ENCODE measurements around the gene ROBO1. TPM values are rescaled to one million over a fixed set of nuclear protein-coding genes. Genes with fewer than 3 reads are reported as not detected.
A peak's percentile ranks its signal among the peaks of the same experiment; 100 is the strongest.

ROBO1 gene
- total RNA-seq, 1 donor from 2014 or later: 71.7 TPM

DNA sequence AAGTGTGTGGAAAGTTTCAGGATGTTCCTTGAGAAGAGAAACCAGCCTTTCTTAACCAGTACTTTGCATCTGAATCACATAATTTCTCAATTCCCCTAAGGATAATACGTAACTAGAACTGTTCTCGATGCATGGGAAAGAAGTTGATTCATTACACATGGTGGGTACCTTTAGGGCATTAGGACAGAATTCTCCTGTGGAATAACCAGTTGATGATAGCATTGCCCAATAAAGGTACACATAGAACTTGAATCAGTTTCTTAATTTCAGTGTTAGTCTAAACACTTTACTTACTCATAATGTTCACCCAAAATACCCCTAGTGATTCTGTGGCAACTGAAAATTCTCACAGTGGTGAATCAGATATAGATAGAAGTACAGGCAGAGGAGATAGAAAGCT lies 1030.9 kb downstream of the ROBO1 start:
- peaks cover 9% of the 10 kb centered on the region for H3K4me1 Mint-ChIP-seq (ENCODE audit: low read depth, unreplicated experiment)
- H3K36me3 Mint-ChIP-seq (ENCODE audit: low read depth, unreplicated experiment): no peaks in the 10 kb centered on the region
- Histone ChIP-seq H3K9me3 (ENCODE audit: insufficient read depth, low read depth, low read length) (no peaks in the 10 kb centered on the region), H3K4me3 (ENCODE audit: insufficient read depth, low read depth, low read length) (no peak overlapping the region), H3K27ac (ENCODE audit: low read depth, low read length) (no peak overlapping the region), H3K4me1 (ENCODE audit: insufficient read depth, low read length) (peaks cover 5% of the 10 kb centered on the region), H3K4me2 (ENCODE audit: low read length) (no peak overlapping the region), H3K36me3 (ENCODE audit: insufficient read depth, low read length) (no peaks in the 10 kb centered on the region), H3K79me2 (ENCODE audit: insufficient read depth, low read length) (no peaks in the 10 kb centered on the region), H3K9ac (ENCODE audit: low read length) (no peak overlapping the region), H3K27me3 (ENCODE audit: insufficient read depth, low read length) (no peaks in the 10 kb centered on the region), H2AFZ (ENCODE audit: low read depth, low read length) (no peak overlapping the region), H4K20me1 (ENCODE audit: insufficient read depth, low read length) (no peaks in the 10 kb centered on the region)
- no peak for TF ChIP-seq EZH2 (IDR thresholded peaks at IDR 0.05; ENCODE audit: insufficient read depth, low read length)
- DNase-seq (ENCODE audit: low read depth) (no peak), FAIRE-seq (no peak)
- no peaks in the 10 kb centered on the region for H3K27me3 Mint-ChIP-seq (ENCODE audit: low read depth, unreplicated experiment)
- H3K27ac Mint-ChIP-seq (ENCODE audit: unreplicated experiment): no peak overlapping the region
- no peak overlapping the region for H3K4me3 Mint-ChIP-seq (ENCODE audit: unreplicated experiment)
- H3K9me3 Mint-ChIP-seq (ENCODE audit: unreplicated experiment): peaks cover 2% of the 10 kb centered on the region

DNA sequence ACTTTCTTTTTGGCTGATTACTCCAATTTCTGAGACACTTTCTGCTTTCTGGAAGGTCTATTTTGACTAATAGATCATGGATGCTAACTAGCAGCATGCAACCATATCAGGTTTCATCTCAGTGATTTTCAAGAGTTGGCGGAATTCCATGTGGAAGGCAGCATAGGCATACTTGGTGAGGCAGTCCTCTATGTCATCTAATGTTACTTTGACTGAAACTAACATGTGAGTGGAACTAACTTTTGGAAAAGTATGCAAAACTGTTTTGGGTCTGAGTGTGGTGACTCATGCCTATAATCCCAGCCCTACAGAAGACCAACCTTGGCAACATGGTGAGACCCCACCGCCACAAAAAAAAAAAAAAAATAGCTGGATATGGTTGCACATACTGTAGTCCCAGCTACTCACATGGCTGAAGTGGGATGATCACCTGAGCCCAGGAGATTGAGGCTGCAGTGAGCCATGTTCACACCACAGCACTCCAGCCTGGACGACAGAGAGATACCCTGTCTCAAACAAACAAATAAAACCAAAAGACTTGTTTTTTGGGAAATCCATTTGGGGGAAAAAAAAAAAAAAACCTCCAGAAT lies 1033.7 kb downstream of the ROBO1 start:
- Histone ChIP-seq H3K4me2 (ENCODE audit: low read length) (no peak overlapping the region), H3K9me3 (ENCODE audit: insufficient read depth, low read depth, low read length) (no peaks in the 10 kb centered on the region), H4K20me1 (ENCODE audit: insufficient read depth, low read length) (no peaks in the 10 kb centered on the region), H3K4me3 (ENCODE audit: insufficient read depth, low read depth, low read length) (no peak overlapping the region), H3K27ac (ENCODE audit: low read depth, low read length) (no peak overlapping the region), H3K27me3 (ENCODE audit: insufficient read depth, low read length) (no peaks in the 10 kb centered on the region), H3K36me3 (ENCODE audit: insufficient read depth, low read length) (no peaks in the 10 kb centered on the region), H3K79me2 (ENCODE audit: insufficient read depth, low read length) (no peaks in the 10 kb centered on the region), H3K4me1 (ENCODE audit: insufficient read depth, low read length) (peaks cover 5% of the 10 kb centered on the region), H3K9ac (ENCODE audit: low read length) (no peak overlapping the region), H2AFZ (ENCODE audit: low read depth, low read length) (no peak overlapping the region)
- FAIRE-seq (no peak), DNase-seq (ENCODE audit: low read depth) (peak; percentile 67)
- Mint-ChIP-seq H3K9me3 (ENCODE audit: unreplicated experiment) (peaks cover 2% of the 10 kb centered on the region), H3K36me3 (ENCODE audit: low read depth, unreplicated experiment) (no peaks in the 10 kb centered on the region), H3K4me3 (ENCODE audit: unreplicated experiment) (no peak overlapping the region), H3K27me3 (ENCODE audit: low read depth, unreplicated experiment) (no peaks in the 10 kb centered on the region), H3K4me1 (ENCODE audit: low read depth, unreplicated experiment) (peaks cover 12% of the 10 kb centered on the region), H3K27ac (ENCODE audit: unreplicated experiment) (no peak overlapping the region)
- no peak for TF ChIP-seq EZH2 (IDR thresholded peaks at IDR 0.05; ENCODE audit: insufficient read depth, low read length)
- TF ChIP-seq, protein P1, sequence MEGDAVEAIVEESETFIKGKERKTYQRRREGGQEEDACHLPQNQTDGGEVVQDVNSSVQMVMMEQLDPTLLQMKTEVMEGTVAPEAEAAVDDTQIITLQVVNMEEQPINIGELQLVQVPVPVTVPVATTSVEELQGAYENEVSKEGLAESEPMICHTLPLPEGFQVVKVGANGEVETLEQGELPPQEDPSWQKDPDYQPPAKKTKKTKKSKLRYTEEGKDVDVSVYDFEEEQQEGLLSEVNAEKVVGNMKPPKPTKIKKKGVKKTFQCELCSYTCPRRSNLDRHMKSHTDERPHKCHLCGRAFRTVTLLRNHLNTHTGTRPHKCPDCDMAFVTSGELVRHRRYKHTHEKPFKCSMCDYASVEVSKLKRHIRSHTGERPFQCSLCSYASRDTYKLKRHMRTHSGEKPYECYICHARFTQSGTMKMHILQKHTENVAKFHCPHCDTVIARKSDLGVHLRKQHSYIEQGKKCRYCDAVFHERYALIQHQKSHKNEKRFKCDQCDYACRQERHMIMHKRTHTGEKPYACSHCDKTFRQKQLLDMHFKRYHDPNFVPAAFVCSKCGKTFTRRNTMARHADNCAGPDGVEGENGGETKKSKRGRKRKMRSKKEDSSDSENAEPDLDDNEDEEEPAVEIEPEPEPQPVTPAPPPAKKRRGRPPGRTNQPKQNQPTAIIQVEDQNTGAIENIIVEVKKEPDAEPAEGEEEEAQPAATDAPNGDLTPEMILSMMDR (IDR thresholded peaks at IDR 0.05; ENCODE audit: insufficient read depth, low read depth, low read length): no peak

DNA sequence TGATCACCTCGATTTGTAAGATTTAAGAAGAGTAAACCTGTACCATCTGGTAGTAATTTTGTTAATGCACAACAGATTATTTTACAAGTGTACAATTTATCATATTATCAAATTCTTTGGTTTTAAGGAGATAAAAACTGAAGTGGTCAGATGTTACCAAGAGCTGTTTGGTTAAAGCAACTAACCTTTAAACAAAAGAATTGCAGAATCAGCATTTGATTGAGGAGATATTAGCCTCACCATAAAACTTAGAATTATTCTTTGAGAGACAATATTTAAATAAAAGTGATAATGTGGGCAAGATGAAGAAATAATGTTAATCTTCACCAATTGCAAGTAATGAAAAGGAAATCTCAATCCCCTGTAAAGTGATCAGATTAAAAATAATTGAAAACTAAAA lies 1034.9 kb downstream of the ROBO1 start:
- no peaks in the 10 kb centered on the region for H3K27me3 ChIP-seq (ENCODE audit: insufficient read depth, low read length)
- no peak overlapping the region for H3K4me2 ChIP-seq (ENCODE audit: low read length)
- H2AFZ ChIP-seq (ENCODE audit: low read depth, low read length): no peak overlapping the region
- Mint-ChIP-seq H3K36me3 (ENCODE audit: low read depth, unreplicated experiment) (no peaks in the 10 kb centered on the region), H3K4me1 (ENCODE audit: low read depth, unreplicated experiment) (peaks cover 16% of the 10 kb centered on the region), H3K27me3 (ENCODE audit: low read depth, unreplicated experiment) (no peaks in the 10 kb centered on the region), H3K4me3 (ENCODE audit: unreplicated experiment) (no peak overlapping the region), H3K27ac (ENCODE audit: unreplicated experiment) (no peak overlapping the region), H3K9me3 (ENCODE audit: unreplicated experiment) (peaks cover under 1% of the 10 kb centered on the region)
- no peak overlapping the region for H3K9ac ChIP-seq (ENCODE audit: low read length)
- H3K36me3 ChIP-seq (ENCODE audit: insufficient read depth, low read length): no peaks in the 10 kb centered on the region
- no peaks in the 10 kb centered on the region for H4K20me1 ChIP-seq (ENCODE audit: insufficient read depth, low read length)
- H3K79me2 ChIP-seq (ENCODE audit: insufficient read depth, low read length): no peaks in the 10 kb centered on the region
- H3K4me3 ChIP-seq (ENCODE audit: insufficient read depth, low read depth, low read length): no peak overlapping the region
- FAIRE-seq (no peak), DNase-seq (ENCODE audit: low read depth) (no peak)
- H3K27ac ChIP-seq (ENCODE audit: low read depth, low read length): no peak overlapping the region
- TF ChIP-seq, protein P1 (IDR thresholded peaks at IDR 0.05; ENCODE audit: insufficient read depth, low read depth, low read length): no peak
- no peak for TF ChIP-seq EZH2 (IDR thresholded peaks at IDR 0.05; ENCODE audit: insufficient read depth, low read length)
- H3K9me3 ChIP-seq (ENCODE audit: insufficient read depth, low read depth, low read length): no peaks in the 10 kb centered on the region
- peaks cover 1% of the 10 kb centered on the region for H3K4me1 ChIP-seq (ENCODE audit: insufficient read depth, low read length)
